ENCODE measurements around the gene COMMD10. TPM values are rescaled to one million over a fixed set of nuclear protein-coding genes. Genes with fewer than 3 reads are reported as not detected.

Gene COMMD10
- total and polyA plus RNA-seq, 2 of the 4 experiments (the other 2 are of a cell fraction) = 12.8 to 20.4 TPM

DNA sequence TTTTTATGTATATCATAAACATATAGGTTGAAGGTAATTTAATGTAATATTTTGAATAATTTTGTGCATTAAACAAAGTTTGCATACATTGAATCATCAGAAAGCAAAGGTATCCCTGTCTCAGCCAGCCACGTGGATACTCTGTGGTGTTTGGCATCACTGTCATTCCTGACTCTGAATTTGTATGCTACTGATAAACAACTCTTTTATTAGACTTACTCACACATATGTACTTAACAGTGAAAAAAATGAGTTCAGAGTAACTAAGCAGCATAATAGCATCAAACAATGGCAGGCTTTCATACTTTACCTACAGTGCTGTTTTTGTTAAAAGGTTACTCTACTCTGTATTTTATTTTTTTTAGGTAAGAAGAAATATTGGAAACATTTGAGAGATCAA, 171.9 kb downstream of the COMMD10 start:
- CTCF ChIA-PET = no interaction called here
- H3K36me3 ChIP-seq (ENCODE audit: control insufficient read depth, insufficient read depth, low read length) = no peaks in the 10 kb centered on the region

More for the DNA sequence above, 171.9 kb downstream of the COMMD10 start:
- Histone ChIP-seq H3K4me2 (ENCODE audit: low read depth, low read length) (no peak overlapping the region), H2AFZ (replicated peaks; ENCODE audit: low read length, poor library complexity) (no peak overlapping the region), H3K27me3 (ENCODE audit: control insufficient read depth, insufficient read depth, low read length) (no peaks in the 10 kb centered on the region), H4K91ac (ENCODE audit: insufficient read depth, low read depth, low read length) (no peak overlapping the region), H4K5ac (ENCODE audit: low read depth, low read length) (no peak overlapping the region), H2AK5ac (ENCODE audit: low read depth, low read length) (no peak overlapping the region), H3K18ac (ENCODE audit: low read depth, low read length) (no peak overlapping the region), H3K23ac (ENCODE audit: low read depth, low read length) (no peak overlapping the region), H4K8ac (ENCODE audit: low read depth in 2 of 2, low read length in 2 of 2) (no peak overlapping the region), H3K4me1 (ENCODE audit: control insufficient read depth, insufficient read depth, low read length) (no peaks in the 10 kb centered on the region), H3K9ac (ENCODE audit: low read depth, low read length) (no peak overlapping the region), H3K9me1 (ENCODE audit: insufficient read depth, low read length) (no peaks in the 10 kb centered on the region), H3K56ac (ENCODE audit: extremely low read depth, insufficient read depth, low read length) (no peak overlapping the region), H3K27ac (ENCODE audit: insufficient read depth, low read length) (no peak overlapping the region), H2BK20ac (ENCODE audit: low read depth, low read length) (no peak overlapping the region), H2BK15ac (ENCODE audit: low read depth, low read length) (no peak overlapping the region), H4K20me1 (ENCODE audit: insufficient read depth, low read length) (no peaks in the 10 kb centered on the region), H3K4ac (ENCODE audit: low read depth, low read length) (no peak overlapping the region), H2BK5ac (ENCODE audit: low read depth, low read length, poor library complexity, severe bottlenecking) (no peak overlapping the region), H2BK120ac (ENCODE audit: low read depth, low read length) (no peak overlapping the region), H3K4me3 (ENCODE audit: insufficient read depth, low read depth, low read length) (no peak overlapping the region), H3K79me1 (ENCODE audit: low read depth in 1 of 2, low read length in 2 of 2) (no peaks in the 10 kb centered on the region), H3K9me3 (ENCODE audit: control insufficient read depth, insufficient read depth, low read length) (no peaks in the 10 kb centered on the region), H3K14ac (replicated peaks; ENCODE audit: low read depth, low read length) (no peak overlapping the region), H2AK9ac (replicated peaks; ENCODE audit: low read depth, low read length, poor library complexity) (no peak overlapping the region)
- DNase-seq = no peak
- POLR2A ChIA-PET (ENCODE audit: unreplicated experiment) = no interaction called here
- intact Hi-C loops (cut with micrococcal nuclease) (no loop called here), in situ Hi-C loops (cut with MboI; ENCODE audit: low sequenced_read_pairs) (no loop called here), dilution Hi-C loops (cut with HindIII; ENCODE audit: low sequenced_read_pairs, unreplicated experiment) (no loop called here)
- no CpG with 5 or more reads among the region's 1 CpG for WGBS, 2 experiments (ENCODE audit: extremely low coverage in 2 of 2, insufficient read length in 1 of 2)
- TF ChIP-seq CTCF (conservative IDR thresholded peaks at IDR 0.05; ENCODE audit: low read depth, low read length) (no peak), POLR2A (IDR thresholded peaks at IDR 0.05; ENCODE audit: low read depth, low read length) (no peak), NFE2L2 (IDR thresholded peaks at IDR 0.05; ENCODE audit: low read depth, low read length) (no peak), MAZ (IDR thresholded peaks at IDR 0.05; ENCODE audit: borderline replicate concordance, low read depth, low read length) (no peak), SMC3 (IDR thresholded peaks at IDR 0.05; ENCODE audit: low read depth, low read length) (no peak), BHLHE40 (IDR thresholded peaks at IDR 0.05; ENCODE audit: low read depth, low read length) (no peak), RCOR1 (IDR thresholded peaks at IDR 0.05; ENCODE audit: insufficient replicate concordance, low read length) (no peak), USF2 (IDR thresholded peaks at IDR 0.05; ENCODE audit: low read depth, low read length) (no peak), MAFK (IDR thresholded peaks at IDR 0.05; ENCODE audit: low read depth, low read length) (no peak), FOS (IDR thresholded peaks at IDR 0.05; ENCODE audit: low read depth, low read length) (no peak), MXI1 (IDR thresholded peaks at IDR 0.05; ENCODE audit: borderline replicate concordance, low read depth, low read length) (no peak), RAD21 (IDR thresholded peaks at IDR 0.05; ENCODE audit: low read length) (no peak), CEBPB (IDR thresholded peaks at IDR 0.05; ENCODE audit: low read depth, low read length) (no peak), RFX5 (IDR thresholded peaks at IDR 0.05; ENCODE audit: low read depth, low read length) (no peak), CHD1 (IDR thresholded peaks at IDR 0.05; ENCODE audit: low read depth, low read length) (no peak)
- TF ChIP-seq, protein P1, sequence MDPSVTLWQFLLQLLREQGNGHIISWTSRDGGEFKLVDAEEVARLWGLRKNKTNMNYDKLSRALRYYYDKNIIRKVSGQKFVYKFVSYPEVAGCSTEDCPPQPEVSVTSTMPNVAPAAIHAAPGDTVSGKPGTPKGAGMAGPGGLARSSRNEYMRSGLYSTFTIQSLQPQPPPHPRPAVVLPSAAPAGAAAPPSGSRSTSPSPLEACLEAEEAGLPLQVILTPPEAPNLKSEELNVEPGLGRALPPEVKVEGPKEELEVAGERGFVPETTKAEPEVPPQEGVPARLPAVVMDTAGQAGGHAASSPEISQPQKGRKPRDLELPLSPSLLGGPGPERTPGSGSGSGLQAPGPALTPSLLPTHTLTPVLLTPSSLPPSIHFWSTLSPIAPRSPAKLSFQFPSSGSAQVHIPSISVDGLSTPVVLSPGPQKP (IDR thresholded peaks at IDR 0.05; ENCODE audit: borderline replicate concordance, low read depth, low read length) = no peak
- no peak for ATAC-seq (ENCODE audit: low read depth)
- no TSS peak for BruUV-seq (replicated peaks)

Measured in IMR-90 (cell line).